Stimulated activated CD4-positive, alpha-beta T cell treated with anti-CD3 and anti-CD28 coated beads, Interleukin-1b, Interleukin-23, amount 100 ng/mL, for 4 hours (primary cell): ENCODE data around the gene PTCD2.

Source experiments
- DNase-seq, 2 donors: peaks; one replicate each; pipeline ENCODE4 v3.0.0-alpha.2; 2020; ENCODE audit warnings: low read depth in 2 of 2

PTCD2 gene

DNA sequence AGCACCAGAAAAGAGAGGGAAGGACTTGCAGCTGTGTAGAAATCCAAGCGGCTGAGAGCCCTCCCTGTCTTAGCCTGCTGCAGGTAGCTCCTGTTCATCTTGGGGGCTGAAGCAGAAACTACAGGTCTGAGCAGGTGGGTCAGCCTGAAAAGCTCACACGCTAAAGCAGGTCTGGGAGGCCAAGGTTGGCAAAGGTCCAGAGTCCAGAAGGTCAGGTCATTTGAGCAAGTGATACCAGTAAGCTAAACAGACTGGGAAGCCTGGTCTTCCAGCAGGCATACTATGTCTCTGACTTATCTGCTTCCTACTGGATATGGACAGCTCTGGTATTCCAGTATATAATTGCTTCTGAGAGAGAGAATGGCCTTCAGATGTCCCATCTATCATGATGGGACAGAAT is 26.2 kb downstream of the PTCD2 start:
- DNase-seq, result no peak

DNA sequence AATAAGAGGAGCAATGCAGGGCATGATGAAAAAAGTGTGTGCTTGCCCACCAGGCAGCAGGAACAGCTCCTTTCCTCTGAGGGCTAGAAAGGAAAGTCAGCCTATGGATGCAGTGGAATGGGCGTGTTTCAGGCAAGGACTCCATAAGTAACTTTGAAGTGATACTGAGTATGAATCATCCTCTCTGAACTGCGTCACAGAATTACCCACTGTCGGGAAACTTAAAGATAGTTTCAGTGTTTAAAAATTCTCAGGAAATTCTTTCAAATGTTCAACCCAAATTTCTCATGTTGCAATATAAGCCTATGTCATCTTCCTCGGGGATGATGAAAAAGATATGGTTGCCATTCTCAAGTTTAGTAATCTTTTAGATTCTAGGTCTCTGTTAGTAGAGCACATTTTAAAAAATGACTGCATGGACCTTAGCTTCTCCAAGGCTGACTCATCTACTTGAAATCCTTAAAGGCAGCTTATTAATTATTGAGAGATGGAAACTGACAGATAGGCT is 27.7 kb downstream of the PTCD2 start:
- no peak for DNase-seq

- DNase-seq, result no peak
These were observed 31.2 kb downstream of the PTCD2 start for GRCh38 chr5:72351376-72351775.

- no peak for DNase-seq
These were observed 32.4 kb downstream of the PTCD2 start for GRCh38 chr5:72352616-72353015.

DNA sequence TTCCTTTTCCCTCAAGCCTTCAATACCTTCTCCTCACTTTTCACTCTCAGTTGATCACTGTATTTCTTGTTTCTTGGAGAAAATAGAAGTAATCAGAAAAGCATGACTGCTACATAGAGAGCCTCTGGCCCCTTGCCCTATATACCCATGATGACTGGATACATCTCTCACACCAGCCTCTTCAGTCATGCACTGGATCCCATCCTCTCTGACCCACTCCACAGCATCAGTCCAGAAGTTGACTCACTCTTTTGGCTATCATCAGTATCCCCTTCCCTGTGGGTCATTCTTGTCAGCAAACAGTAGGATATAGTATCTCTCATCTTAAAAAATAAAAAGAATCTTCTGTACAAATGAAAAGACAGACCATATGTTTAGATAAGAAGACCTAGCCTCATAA is 32.9 kb downstream of the PTCD2 start:
- no peak for DNase-seq

DNA sequence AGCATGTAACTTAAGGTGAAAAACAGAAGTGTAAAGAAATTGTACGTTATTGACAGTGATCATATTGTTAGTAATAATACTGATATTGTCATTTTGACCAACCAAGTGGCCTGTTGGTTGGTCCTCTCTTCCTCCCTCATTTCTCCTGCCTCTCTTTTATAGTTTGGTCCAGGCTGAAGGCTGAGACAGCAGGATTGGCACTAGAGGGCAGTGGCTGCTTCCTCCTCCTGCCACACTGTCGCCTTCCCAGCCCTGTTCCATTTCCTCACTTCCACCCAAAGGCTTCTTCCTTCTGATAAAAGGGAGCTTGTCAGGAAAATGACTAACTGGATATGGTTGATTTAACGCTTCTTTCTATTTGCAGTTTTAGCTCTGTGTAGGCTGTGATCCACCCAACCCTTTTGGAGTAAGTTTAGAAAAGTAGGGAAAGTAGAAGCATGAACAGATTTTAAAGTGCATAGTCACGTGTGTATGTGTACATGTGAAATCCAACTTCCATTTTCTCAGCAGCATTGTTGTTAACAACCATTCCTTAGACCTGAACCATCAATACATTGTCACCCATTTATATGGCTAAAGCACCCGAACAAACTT is 35.6 kb downstream of the PTCD2 start:
- DNase-seq, result no peak

DNA sequence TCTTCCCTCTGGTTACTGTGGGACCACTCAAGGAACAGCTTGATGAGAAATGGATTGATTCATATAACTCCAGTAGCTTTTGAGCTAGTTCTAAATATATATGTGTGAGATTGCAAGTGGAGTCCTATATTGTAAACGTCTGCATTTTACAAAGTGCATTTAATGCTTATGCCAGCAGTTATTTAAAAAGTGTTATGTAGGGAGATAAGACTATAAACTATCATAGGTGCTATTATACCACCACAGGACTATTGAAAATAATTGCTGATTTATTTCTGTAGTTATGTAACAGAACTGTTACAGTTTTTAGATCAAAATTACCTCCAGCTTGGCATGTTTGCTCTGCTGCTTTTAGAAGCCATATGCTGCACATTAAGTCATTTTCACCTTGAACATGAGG is 36.2 kb downstream of the PTCD2 start:
- DNase-seq, result no peak

- DNase-seq, result no peak
These were observed 38.8 kb downstream of the PTCD2 start for GRCh38 chr5:72358925-72359324.

- DNase-seq, result no peak
These were observed 39.7 kb downstream of the PTCD2 start for GRCh38 chr5:72359886-72360285.

- no peak for DNase-seq
These were observed 43.1 kb downstream of the PTCD2 start for GRCh38 chr5:72363166-72363802.

- no peak for DNase-seq
These were observed 44.0 kb downstream of the PTCD2 start for GRCh38 chr5:72364171-72364570.

DNA sequence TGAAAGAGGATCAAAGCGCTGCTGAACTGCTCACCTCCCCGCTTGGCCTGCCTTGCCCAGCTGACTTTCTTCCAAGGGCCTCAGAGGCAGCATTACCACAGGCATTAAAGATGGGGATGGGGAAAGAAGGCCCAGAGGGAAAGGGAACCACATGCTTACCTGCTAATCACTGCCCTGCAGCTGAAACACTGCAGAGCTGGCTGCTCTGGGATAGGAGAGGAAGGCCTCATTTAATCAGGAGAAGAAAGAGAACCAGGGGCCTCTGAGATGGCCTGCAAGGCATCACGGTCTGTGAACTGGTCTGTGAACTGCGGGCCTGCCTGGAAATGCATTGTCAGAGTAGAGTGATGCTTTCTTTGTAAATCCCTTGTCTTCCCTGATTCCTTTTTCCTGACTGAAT is 44.8 kb downstream of the PTCD2 start:
- DNase-seq, result no peak

DNA sequence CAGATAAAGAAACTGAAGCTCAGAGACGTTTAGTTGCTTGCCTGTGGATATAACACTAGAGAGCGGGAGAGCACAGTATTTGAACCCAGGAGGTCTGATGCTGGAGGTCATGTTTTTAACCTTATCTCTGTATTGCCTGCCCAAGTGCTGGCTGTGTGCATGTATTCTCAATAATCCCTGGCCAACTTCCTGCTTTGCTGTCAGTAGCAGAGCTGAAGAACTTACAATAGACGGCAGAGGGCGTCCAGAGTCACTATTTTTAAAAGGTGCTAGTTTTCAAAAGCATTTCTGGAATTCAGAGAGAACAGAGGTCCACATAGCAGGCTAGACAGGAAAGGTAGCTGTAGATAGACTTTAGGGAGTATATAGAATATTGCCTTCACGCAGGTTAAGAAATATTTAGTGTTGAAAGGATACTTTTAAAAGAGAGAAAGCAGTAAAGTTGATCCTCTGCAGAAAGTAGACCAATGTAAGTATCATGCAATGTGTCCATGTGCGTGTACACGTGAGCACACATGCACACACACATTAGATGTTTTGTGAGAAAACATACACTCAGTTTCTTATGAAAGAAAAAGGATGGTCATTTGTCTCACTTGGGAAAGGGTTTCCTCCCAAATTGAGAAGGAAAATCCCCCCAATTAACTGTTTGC is 46.3 kb downstream of the PTCD2 start:
- DNase-seq, result peak in 1 of 2 donors; percentile 7

- DNase-seq, result no peak
These were observed 48.1 kb downstream of the PTCD2 start for GRCh38 chr5:72368271-72368670.

DNA sequence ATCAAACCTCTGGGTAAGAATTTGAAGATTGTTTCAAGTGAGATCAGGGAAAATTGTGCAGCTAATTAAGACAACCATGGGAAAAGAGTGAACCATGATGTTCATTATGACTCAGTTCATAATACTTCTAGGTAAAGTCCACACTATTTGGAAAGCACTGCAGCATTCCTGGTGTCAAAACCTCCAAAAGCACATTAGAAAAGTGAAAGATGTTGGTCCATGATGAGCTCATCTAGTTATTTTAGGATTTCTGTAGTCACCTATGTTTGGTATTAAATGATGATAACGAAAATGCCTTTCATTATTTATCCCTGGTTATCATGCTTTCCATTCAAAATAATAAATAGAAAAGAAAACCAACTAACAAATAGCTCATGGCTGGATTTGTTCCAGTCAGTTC is 49.1 kb downstream of the PTCD2 start:
- DNase-seq, result no peak

GRCh38 chr5:72369711-72370110 is 49.5 kb downstream of the PTCD2 start:
- no peak for DNase-seq

DNA sequence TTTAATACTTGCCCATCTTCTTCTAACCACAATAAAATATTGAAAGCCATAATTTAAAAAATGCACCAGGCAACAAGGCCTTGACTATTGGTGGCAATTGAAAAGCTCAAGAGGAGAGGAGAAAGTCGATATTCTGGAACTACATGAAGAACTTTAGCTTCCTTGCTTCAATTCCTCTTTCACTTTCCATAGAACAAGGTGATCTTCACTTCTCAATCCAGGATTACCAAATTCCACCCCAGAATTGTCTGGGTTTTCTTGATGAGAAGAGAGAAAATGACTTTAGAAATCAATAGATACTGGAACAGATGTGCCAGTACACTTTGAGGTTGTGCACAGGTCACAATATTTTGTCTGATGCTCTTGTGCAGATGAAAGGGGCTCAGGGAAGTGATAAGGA is 52.2 kb downstream of the PTCD2 start:
- DNase-seq, result no peak

DNA sequence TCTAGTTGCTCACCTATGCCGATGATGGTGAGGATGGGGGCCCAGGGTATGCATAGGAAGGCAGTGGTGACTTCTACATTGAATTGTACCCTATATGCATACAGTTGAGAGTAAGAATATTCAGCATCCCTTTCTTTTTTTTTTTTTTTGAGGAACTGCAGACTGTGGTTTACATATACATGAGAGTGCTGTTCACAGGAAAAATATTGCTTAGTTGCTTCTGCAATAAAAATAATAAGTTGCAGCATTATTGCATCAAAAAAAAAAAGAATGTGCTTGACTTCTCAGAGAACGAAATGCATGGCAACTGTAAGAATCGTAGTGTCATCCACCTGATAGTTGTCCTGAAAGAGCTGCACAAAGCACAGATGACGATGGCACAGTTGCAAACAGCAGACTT is 52.8 kb downstream of the PTCD2 start:
- no peak for DNase-seq

DNA sequence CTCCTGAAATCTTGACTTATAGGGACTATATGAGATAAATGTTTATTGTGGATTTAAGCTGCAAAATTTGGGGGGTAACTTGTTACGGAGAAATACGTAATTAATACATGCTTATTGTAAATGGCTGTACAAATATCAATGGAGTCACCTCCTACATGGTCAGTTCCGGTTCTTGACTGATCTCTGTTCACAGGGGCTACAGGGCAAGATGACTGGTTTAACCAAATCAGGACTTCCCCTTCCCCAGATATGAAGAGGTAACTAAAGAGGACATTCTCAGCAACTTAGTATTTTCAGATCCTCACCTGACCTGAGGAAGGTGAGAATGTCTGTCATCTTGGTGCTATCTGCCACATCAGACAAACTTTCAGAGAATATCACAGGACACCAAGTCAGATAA is 54.7 kb downstream of the PTCD2 start:
- DNase-seq, result no peak

GRCh38 chr5:72376381-72376780 is 56.2 kb downstream of the PTCD2 start:
- no peak for DNase-seq

GRCh38 chr5:72377910-72378638 is 57.9 kb downstream of the PTCD2 start:
- DNase-seq, result no peak

- DNase-seq, result no peak
These were observed 58.6 kb downstream of the PTCD2 start for GRCh38 chr5:72378639-72379289.
